Natural killer cell (primary cell): ENCODE measurements around the gene GPAM. TPM values are rescaled to one million over a fixed set of nuclear protein-coding genes. Genes with fewer than 3 reads are reported as not detected.

ENCODE experiments used
- ATAC-seq, 3 donors: fragments of 150-1000 bp in 2 of 3; fragments of 200-7000 bp in 1 of 3; cut with Tn5 transposase; 1 replicate in 1 of 3; 2 replicates in 2 of 3; pipeline ENCODE4 v1.10.0; 2021; ENCODE audit warnings: mild to moderate bottlenecking in 2 of 3, moderate library complexity in 2 of 3
- DNase-seq, 2 donors: peaks; one replicate each; pipeline versions ENCODE4 v3.0.0 to v3.0.0-alpha.2; 2013 to 2021; ENCODE audit warnings: mixed read lengths in 1 of 2
- H3K27ac ChIP-seq: one replicate; pipeline ENCODE4 v1.5.1; 2013; ENCODE audit warnings: mild to moderate bottlenecking, low read length
- H3K27me3 ChIP-seq: one replicate; pipeline ENCODE4 v1.6.1; 2013; ENCODE audit warnings: low read length; ENCODE audit not compliant: control insufficient read depth, insufficient read depth
- H3K36me3 ChIP-seq: one replicate; pipeline ENCODE4 v1.6.1; 2013; ENCODE audit warnings: low read length; ENCODE audit not compliant: control insufficient read depth, insufficient read depth
- H3K4me1 ChIP-seq: one replicate; pipeline ENCODE4 v1.6.1; 2013; ENCODE audit warnings: low read length; ENCODE audit not compliant: control insufficient read depth, insufficient read depth
- H3K4me3 ChIP-seq: one replicate; pipeline ENCODE4 v1.5.1; 2013; ENCODE audit warnings: low read length
- H3K9me3 ChIP-seq: one replicate; pipeline ENCODE4 v1.6.1; 2013; ENCODE audit warnings: low read length; ENCODE audit not compliant: control insufficient read depth, insufficient read depth
- H3K27ac Mint-ChIP-seq, 2 donors: one replicate each; pipeline ENCODE4 v1.8.0; 2022; ENCODE audit warnings: mild to moderate bottlenecking in 2 of 2, mixed read lengths in 2 of 2, moderate library complexity in 1 of 2
- H3K27me3 Mint-ChIP-seq, 2 donors: one replicate each; pipeline ENCODE4 v1.8.0; 2022; ENCODE audit warnings: low read depth in 2 of 2, mixed read lengths in 2 of 2
- H3K36me3 Mint-ChIP-seq: one replicate; pipeline ENCODE4 v1.8.0; 2022; ENCODE audit warnings: mixed read lengths
- H3K4me1 Mint-ChIP-seq, 2 donors: one replicate each; pipeline ENCODE4 v1.8.0; 2022; ENCODE audit warnings: mixed read lengths in 2 of 2
- H3K4me3 Mint-ChIP-seq: one replicate; pipeline ENCODE4 v1.8.0; 2022; ENCODE audit warnings: mild to moderate bottlenecking, moderate library complexity, mixed read lengths
- H3K9me3 Mint-ChIP-seq, 2 donors: one replicate each; pipeline ENCODE4 v1.8.0; 2022; ENCODE audit warnings: mixed read lengths in 2 of 2
- CTCF ChIP-seq: fragments of 200-600 bp; IDR thresholded peaks from one replicate; pipeline ENCODE4 v1.8.0; 2022; ENCODE audit warnings: antibody characterized with exemption
- WGBS: methylation state at CpG from one replicate; pipeline ENCODE4 v1.1.7; 2013; ENCODE audit warnings: missing lambda C conversion rate; ENCODE audit not compliant: insufficient coverage; 5-methylcytosine and 5-hydroxymethylcytosine counted together
- intact Hi-C: fragments of 100-400 bp; cut with micrococcal nuclease; formaldehyde crosslinking; loops from one replicate; pipeline ENCODE4 v1.14.2; 2022
- total RNA-seq, 4 donors: library from RNA; stranded (reverse); fragments of 120-200 nt in 1 of 4; gene quantifications; one replicate each; pipeline versions ENCODE4 v1.2.3 to v1.2.4, GENCODE V29; 2013 to 2022

GPAM gene
- total RNA-seq, 3 donors from 2014 or later (not counting 1 experiment from before 2014, with no cell fraction given) = 4.7 to 11.7 (median 6.1) TPM

GRCh38 chr10:112227331-112227987 lies 43.9 kb upstream of the GPAM start:
- intact Hi-C loops = no loop called here
- no peak for ATAC-seq

GRCh38 chr10:112226439-112227248 lies 43.1 kb upstream of the GPAM start:
- H3K36me3 Mint-ChIP-seq = no peaks in the 10 kb centered on the region
- DNase-seq = no peak
- H3K9me3 ChIP-seq = no peaks in the 10 kb centered on the region
- no peaks in the 10 kb centered on the region for H3K27me3 ChIP-seq
- H3K4me1 Mint-ChIP-seq = no peaks in the 10 kb centered on the region
- H3K4me3 ChIP-seq = no peak overlapping the region
- no peak overlapping the region for H3K27ac ChIP-seq
- no peak overlapping the region for H3K4me3 Mint-ChIP-seq
- H3K36me3 ChIP-seq = no peaks in the 10 kb centered on the region
- WGBS = 79% methylated on average over 9 of the region's 9 CpGs
- TF ChIP-seq CTCF = no peak
- no peak for ATAC-seq
- no peaks in the 10 kb centered on the region for H3K9me3 Mint-ChIP-seq
- H3K27ac Mint-ChIP-seq = no peak overlapping the region
- intact Hi-C loops = no loop called here
- peaks cover 3% of the 10 kb centered on the region for H3K4me1 ChIP-seq
- peaks cover 13 to 21% of the 10 kb centered on the region in 2 donors for H3K27me3 Mint-ChIP-seq

More at GRCh38 chr10:112227331-112227987, 43.9 kb upstream of the GPAM start:
- peaks cover 13 to 25% of the 10 kb centered on the region in 2 donors for H3K27me3 Mint-ChIP-seq
- no peak overlapping the region for H3K27ac Mint-ChIP-seq
- no peaks in the 10 kb centered on the region for H3K4me1 Mint-ChIP-seq
- no peaks in the 10 kb centered on the region for H3K9me3 Mint-ChIP-seq
- Histone ChIP-seq H3K27ac (no peak overlapping the region), H3K9me3 (no peaks in the 10 kb centered on the region), H3K4me3 (no peak overlapping the region), H3K4me1 (peaks cover 3% of the 10 kb centered on the region), H3K27me3 (no peaks in the 10 kb centered on the region), H3K36me3 (no peaks in the 10 kb centered on the region)
- 57% methylated on average over 5 of the region's 6 CpGs for WGBS
- no peak for TF ChIP-seq CTCF
- no peak for DNase-seq
- no peak overlapping the region for H3K4me3 Mint-ChIP-seq
- no peaks in the 10 kb centered on the region for H3K36me3 Mint-ChIP-seq

- Histone ChIP-seq H3K4me3 (no peak overlapping the region), H3K9me3 (no peaks in the 10 kb centered on the region), H3K4me1 (peaks cover 3% of the 10 kb centered on the region), H3K27me3 (no peaks in the 10 kb centered on the region), H3K36me3 (no peaks in the 10 kb centered on the region), H3K27ac (no peak overlapping the region)
- no peak overlapping the region for H3K4me3 Mint-ChIP-seq
- 84% methylated on average over 4 of the region's 4 CpGs for WGBS
- peaks cover 13 to 16% of the 10 kb centered on the region in 2 donors for H3K27me3 Mint-ChIP-seq
- ATAC-seq (no peak), DNase-seq (no peak)
- no peaks in the 10 kb centered on the region for H3K9me3 Mint-ChIP-seq
- intact Hi-C loops = no loop called here
- no peaks in the 10 kb centered on the region for H3K36me3 Mint-ChIP-seq
- no peak for TF ChIP-seq CTCF
- H3K27ac Mint-ChIP-seq = no peak overlapping the region
- no peaks in the 10 kb centered on the region for H3K4me1 Mint-ChIP-seq
These were observed 42.3 kb upstream of the GPAM start for GRCh38 chr10:112225771-112226438.
